MM.1S (cell line): ENCODE results near the gene ZNF304.

ENCODE experiments used
- EZH2 ChIP-seq: fragments of 300-600 bp; sonication (generic); optimal IDR thresholded peaks from 2 replicates; pipeline ENCODE3; 2017; ENCODE audit warnings: low read depth, mild to moderate bottlenecking, antibody characterized with exemption, low read length, mixed read lengths
- EZH2phosphoT487 ChIP-seq: fragments of 300-600 bp; sonication (generic); IDR thresholded peaks from 2 replicates; pipeline ENCODE4 v1.6.1; 2018; ENCODE audit warnings: antibody characterized with exemption, low read length
- TF ChIP-seq, protein P1 (sequence below): fragments of 300-600 bp; sonication (generic); IDR thresholded peaks from 2 replicates; pipeline ENCODE4 v1.5.1; 2016; ENCODE audit warnings: antibody characterized with exemption, low read length, mixed read lengths

DNA sequence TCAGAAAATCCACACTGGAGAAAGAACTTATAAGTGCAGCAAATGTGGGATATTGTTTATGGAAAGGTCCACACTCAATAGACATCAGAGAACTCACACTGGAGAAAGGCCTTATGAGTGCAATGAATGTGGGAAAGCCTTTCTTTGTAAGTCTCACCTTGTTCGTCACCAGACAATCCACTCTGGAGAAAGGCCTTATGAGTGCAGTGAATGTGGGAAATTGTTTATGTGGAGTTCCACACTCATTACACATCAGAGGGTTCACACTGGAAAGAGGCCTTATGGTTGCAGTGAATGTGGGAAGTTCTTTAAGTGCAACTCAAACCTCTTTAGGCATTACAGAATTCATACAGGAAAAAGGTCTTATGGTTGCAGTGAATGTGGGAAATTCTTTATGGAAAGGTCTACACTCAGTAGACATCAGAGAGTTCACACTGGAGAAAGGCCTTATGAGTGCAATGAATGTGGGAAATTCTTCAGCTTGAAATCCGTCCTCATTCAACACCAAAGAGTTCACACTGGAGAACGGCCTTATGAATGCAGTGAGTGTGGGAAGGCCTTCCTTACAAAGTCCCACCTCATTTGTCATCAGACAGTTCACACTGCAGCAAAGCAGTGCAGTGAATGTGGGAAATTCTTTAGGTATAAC lies 26.6 kb downstream of the ZNF304 start:
- TF ChIP-seq, protein P1, sequence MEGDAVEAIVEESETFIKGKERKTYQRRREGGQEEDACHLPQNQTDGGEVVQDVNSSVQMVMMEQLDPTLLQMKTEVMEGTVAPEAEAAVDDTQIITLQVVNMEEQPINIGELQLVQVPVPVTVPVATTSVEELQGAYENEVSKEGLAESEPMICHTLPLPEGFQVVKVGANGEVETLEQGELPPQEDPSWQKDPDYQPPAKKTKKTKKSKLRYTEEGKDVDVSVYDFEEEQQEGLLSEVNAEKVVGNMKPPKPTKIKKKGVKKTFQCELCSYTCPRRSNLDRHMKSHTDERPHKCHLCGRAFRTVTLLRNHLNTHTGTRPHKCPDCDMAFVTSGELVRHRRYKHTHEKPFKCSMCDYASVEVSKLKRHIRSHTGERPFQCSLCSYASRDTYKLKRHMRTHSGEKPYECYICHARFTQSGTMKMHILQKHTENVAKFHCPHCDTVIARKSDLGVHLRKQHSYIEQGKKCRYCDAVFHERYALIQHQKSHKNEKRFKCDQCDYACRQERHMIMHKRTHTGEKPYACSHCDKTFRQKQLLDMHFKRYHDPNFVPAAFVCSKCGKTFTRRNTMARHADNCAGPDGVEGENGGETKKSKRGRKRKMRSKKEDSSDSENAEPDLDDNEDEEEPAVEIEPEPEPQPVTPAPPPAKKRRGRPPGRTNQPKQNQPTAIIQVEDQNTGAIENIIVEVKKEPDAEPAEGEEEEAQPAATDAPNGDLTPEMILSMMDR, result no peak
- no peak for TF ChIP-seq EZH2phosphoT487
- no peak for TF ChIP-seq EZH2
